BLaER1 treated with 17β-estradiol and CSF1 and Interleukin-3, amounts not matched to agents 10 nM and 100 nM (cell line): Measurements from ENCODE around the gene CEACAM20.
"Not testable (repeated sequence)": the region's sequence is repeated elsewhere in the genome, so short reads cannot be mapped to it uniquely, and the experiment has no call there.

Experiments used
- H3K27ac ChIP-seq, 11 experiments: shearing (Covaris generic); formaldehyde crosslinking; 2 replicates each; pipeline ENCODE4 v1.8.1; 2022
- H3K27me3 ChIP-seq, 11 experiments: shearing (Covaris generic); formaldehyde crosslinking; 2 replicates each; pipeline ENCODE4 v1.8.1; 2022
- H3K36me3 ChIP-seq, 11 experiments: shearing (Covaris generic); formaldehyde crosslinking; 2 replicates each; pipeline ENCODE4 v1.8.1; 2022
- H3K4me1 ChIP-seq, 10 experiments: shearing (Covaris generic); formaldehyde crosslinking; 2 replicates each; pipeline ENCODE4 v1.8.1; 2022
- H3K4me2 ChIP-seq, 11 experiments: shearing (Covaris generic); formaldehyde crosslinking; 2 replicates each; pipeline ENCODE4 v1.8.1; 2022
- H3K4me3 ChIP-seq, 10 experiments: shearing (Covaris generic); formaldehyde crosslinking; 2 replicates each; pipeline ENCODE4 v1.8.1; 2022
- H3K9ac ChIP-seq, 11 experiments: shearing (Covaris generic); formaldehyde crosslinking; 2 replicates each; pipeline ENCODE4 v1.8.1; 2022
- H3K9me3 ChIP-seq, 11 experiments: shearing (Covaris generic); formaldehyde crosslinking; replicated peaks in 1 of 11; 2 replicates each; pipeline ENCODE4 v1.8.1; 2022
- H4K20me1 ChIP-seq, 11 experiments: shearing (Covaris generic); formaldehyde crosslinking; 2 replicates each; pipeline ENCODE4 v1.8.1; 2022
- Cebpa-rat ChIP-seq, 11 experiments: shearing (Covaris generic); IDR thresholded peaks; 2 replicates each; pipeline ENCODE4 v1.8.1; 2022

The CEACAM20 gene

DNA sequence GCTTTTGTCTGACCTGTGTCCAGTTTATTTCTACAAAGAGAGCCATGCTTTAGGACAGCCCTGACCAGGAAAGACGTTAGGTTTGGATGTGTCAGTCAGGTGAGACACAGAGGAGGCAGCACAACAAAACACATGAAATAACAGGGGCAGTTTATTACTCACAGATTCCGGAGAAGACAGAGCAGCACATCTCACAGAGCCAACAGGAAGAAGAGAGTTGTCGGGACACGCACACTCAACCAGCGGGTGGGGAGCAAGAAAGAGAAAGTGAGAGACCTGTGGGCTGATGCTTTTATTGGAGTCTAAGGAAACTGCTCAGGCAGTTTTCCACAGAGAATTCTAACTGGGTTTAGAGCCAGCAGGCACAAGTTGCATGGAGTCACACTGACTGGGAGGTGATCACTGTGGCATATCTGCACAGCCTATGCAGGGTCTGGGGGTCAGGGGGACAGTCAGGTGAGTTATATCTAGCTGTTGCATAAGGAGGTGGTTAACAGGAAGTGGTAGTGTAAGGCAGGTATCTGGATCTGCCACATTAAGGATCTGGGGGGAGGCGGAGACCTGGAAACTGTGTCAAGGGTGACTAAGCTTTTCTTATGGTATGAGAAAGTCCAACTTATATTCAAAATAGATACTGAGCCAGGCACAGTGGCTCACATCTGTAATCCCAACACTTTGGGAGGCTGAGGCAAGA lies 24.1 kb upstream of the CEACAM20 start:
- H3K4me3 ChIP-seq: no peak overlapping the region
- no peak for TF ChIP-seq Cebpa-rat (IDR thresholded peaks at IDR 0.05)

DNA sequence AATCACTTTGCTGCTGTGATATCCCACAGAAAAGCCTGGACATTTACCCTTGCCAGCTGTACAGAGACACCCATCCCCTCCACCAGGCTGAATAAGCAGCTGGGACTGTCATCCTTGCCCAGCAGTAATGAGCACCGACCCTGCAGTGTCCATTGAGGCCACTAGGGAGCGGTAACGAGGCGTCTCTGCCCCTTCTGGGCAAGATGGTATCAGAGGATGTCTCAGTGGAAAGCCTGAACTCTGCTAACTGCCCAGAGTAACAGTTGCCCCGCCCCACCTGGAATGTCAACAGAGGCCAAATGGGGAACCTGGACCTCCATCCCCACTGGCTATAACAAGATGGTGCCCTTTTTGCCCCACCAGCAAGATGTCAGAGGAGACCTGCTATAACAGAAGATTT lies 22.8 kb upstream of the CEACAM20 start:
- no peak overlapping the region for H3K27ac ChIP-seq
- H3K4me3 ChIP-seq: no peak overlapping the region
- no peaks in the 10 kb centered on the region for H4K20me1 ChIP-seq
- H3K4me2 ChIP-seq: no peak overlapping the region
- H3K9ac ChIP-seq: no peak overlapping the region
- no peaks in the 10 kb centered on the region for H3K27me3 ChIP-seq
- peaks cover 0 to 17% (median 3%) of the 10 kb centered on the region in 10 experiments; a peak in 7 of 20 replicates for H3K4me1 ChIP-seq
- no peak for TF ChIP-seq Cebpa-rat (IDR thresholded peaks at IDR 0.05)
- no peaks in the 10 kb centered on the region for H3K36me3 ChIP-seq
- H3K9me3 ChIP-seq: peaks cover 4 to 30% (median 24%) of the 10 kb centered on the region in 11 experiments; a peak in 15 of 22 replicates

More for the DNA sequence above, 24.1 kb upstream of the CEACAM20 start:
- H3K36me3 ChIP-seq: no peaks in the 10 kb centered on the region
- H3K9me3 ChIP-seq: peaks cover 0 to 25% (median 18%) of the 10 kb centered on the region in 11 experiments; a peak in 15 of 22 replicates
- peak overlapping the region in 4 of 11 experiments; percentile 10 to 47 (median 30); a peak in 6 of 22 replicates for H3K4me2 ChIP-seq
- no peak overlapping the region for H3K27ac ChIP-seq
- H3K9ac ChIP-seq: no peak overlapping the region
- peaks cover 0 to 17% (median 3%) of the 10 kb centered on the region in 10 experiments; a peak in 7 of 20 replicates for H3K4me1 ChIP-seq
- no peaks in the 10 kb centered on the region for H3K27me3 ChIP-seq
- H4K20me1 ChIP-seq: no peaks in the 10 kb centered on the region

DNA sequence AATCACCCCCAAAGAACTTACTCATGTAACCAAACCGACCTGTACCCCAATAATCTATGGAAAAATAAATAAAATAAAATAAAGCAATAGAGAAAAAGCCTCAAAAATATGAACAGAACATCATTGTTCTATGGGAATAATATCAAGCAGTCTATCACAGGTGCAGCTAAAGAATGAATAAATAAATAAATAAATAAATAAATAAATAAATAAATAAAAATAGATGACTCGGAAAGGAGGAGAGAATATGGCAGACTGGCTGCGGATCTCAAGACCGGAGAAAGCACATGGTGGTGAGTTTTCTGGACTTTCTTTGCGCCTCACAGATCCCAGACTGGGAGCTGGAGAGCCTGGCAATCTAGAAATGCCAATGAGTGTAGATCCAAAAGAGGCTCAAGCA lies 22.4 kb upstream of the CEACAM20 start:
- no peaks in the 10 kb centered on the region for H4K20me1 ChIP-seq
- peaks cover 5 to 34% (median 24%) of the 10 kb centered on the region in 11 experiments; a peak in 15 of 22 replicates for H3K9me3 ChIP-seq
- no peak overlapping the region for H3K4me3 ChIP-seq
- H3K27me3 ChIP-seq: no peaks in the 10 kb centered on the region
- TF ChIP-seq Cebpa-rat (IDR thresholded peaks at IDR 0.05): no peak
- H3K4me2 ChIP-seq: no peak overlapping the region
- H3K36me3 ChIP-seq: no peaks in the 10 kb centered on the region
- no peak overlapping the region for H3K27ac ChIP-seq
- peaks cover 0 to 17% (median 3%) of the 10 kb centered on the region in 10 experiments; a peak in 7 of 20 replicates for H3K4me1 ChIP-seq
- no peak overlapping the region for H3K9ac ChIP-seq

DNA sequence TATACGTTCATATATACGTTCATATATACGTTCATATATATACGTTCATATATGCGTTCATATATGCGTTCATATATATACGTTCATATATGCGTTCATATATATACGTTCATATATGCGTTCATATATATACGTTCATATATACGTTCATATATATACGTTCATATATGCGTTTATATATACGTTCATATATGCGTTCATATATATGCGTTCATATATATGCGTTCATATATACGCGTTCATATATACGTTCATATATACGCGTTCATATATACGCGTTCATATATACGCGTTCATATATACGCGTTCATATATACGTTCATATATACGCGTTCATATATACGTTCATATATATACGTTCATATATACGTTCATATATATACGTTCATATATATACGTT lies 21.5 kb upstream of the CEACAM20 start:
- not testable (repeated sequence) for H3K9ac ChIP-seq, H3K27ac ChIP-seq, H3K27me3 ChIP-seq, H3K4me2 ChIP-seq, H3K36me3 ChIP-seq, H4K20me1 ChIP-seq, H3K4me3 ChIP-seq
- Histone ChIP-seq H3K9me3 (peaks cover 5 to 35% (median 24%) of the 10 kb centered on the region in 11 experiments; a peak in 15 of 22 replicates), H3K4me1 (peaks cover 0 to 17% (median 3%) of the 10 kb centered on the region in 10 experiments; a peak in 7 of 20 replicates)

DNA sequence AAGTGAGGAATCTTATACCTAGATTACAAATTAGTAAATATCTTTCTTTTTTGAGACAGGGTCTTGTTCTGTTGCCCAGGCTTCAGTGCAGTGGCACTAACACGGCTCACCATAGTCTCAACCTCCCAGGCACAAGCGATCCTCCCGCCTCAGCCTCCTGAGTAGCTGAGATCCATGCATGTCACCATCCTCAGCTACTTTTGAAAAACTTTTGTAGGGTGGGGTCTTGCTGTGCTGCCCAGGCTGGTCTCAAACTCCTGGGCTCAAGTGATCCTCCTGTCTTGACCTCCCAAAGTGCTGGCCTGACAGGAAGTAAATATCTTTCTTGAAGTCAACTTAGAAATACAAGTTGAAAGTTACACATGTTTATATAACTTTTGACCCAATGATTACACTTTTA lies 20.0 kb upstream of the CEACAM20 start:
- Histone ChIP-seq H3K36me3 (no peaks in the 10 kb centered on the region), H3K4me2 (no peak overlapping the region), H3K27me3 (no peaks in the 10 kb centered on the region), H3K4me3 (no peak overlapping the region), H3K9me3 (peaks cover 5 to 36% (median 24%) of the 10 kb centered on the region in 11 experiments; a peak in 15 of 22 replicates), H4K20me1 (no peaks in the 10 kb centered on the region), H3K9ac (no peak overlapping the region), H3K27ac (no peak overlapping the region), H3K4me1 (peaks cover 0 to 11% (median 3%) of the 10 kb centered on the region in 10 experiments; a peak in 7 of 20 replicates)
- TF ChIP-seq Cebpa-rat (IDR thresholded peaks at IDR 0.05): no peak

DNA sequence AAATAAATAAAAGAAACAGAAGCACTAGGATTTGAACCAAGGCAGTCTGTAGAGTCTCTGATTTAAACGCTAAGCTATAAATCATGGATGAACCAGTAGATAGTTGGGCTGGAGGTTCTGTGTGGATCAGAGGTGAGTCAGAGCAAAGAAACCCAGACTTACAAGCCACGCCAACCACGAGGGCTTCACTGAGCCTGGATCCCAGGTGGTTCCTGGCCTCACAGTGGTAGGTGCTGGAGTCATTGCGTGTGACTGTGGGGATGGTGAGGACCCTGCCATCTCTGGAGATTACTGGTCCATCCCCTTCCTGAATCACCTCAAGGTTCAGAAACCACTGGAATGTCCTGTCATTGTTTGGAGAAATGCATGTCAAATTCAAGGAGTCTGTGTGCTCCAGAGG lies 19.3 kb upstream of the CEACAM20 start:
- Histone ChIP-seq H3K27me3 (no peaks in the 10 kb centered on the region), H3K36me3 (no peaks in the 10 kb centered on the region), H4K20me1 (no peaks in the 10 kb centered on the region), H3K9ac (no peak overlapping the region), H3K27ac (no peak overlapping the region), H3K4me3 (no peak overlapping the region), H3K9me3 (peaks cover 5 to 36% (median 24%) of the 10 kb centered on the region in 11 experiments; a peak in 15 of 22 replicates), H3K4me2 (no peak overlapping the region), H3K4me1 (peaks cover 0 to 5% (median 1%) of the 10 kb centered on the region in 10 experiments; a peak in 6 of 20 replicates)
- no peak for TF ChIP-seq Cebpa-rat (IDR thresholded peaks at IDR 0.05)

DNA sequence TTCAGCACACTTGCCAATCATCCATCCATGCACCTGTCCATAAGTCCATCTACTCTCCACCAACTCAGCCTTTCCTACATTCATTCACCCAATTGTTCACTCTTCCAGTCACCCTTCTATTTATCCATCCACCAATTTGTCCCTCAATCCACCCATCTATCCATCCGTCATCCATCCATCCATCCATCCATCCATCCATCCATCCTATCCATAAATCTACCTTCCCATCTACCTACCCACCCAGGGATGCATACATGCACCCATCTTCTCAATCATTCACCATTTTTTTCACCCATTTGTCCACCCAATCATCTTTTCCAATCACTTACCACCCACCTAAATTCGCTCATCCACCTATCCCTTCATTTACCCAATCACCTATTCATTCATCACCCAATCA lies 14.6 kb upstream of the CEACAM20 start:
- peaks cover 0 to 19% (median 7%) of the 10 kb centered on the region in 11 experiments; a peak in 11 of 22 replicates for H3K9me3 ChIP-seq

DNA sequence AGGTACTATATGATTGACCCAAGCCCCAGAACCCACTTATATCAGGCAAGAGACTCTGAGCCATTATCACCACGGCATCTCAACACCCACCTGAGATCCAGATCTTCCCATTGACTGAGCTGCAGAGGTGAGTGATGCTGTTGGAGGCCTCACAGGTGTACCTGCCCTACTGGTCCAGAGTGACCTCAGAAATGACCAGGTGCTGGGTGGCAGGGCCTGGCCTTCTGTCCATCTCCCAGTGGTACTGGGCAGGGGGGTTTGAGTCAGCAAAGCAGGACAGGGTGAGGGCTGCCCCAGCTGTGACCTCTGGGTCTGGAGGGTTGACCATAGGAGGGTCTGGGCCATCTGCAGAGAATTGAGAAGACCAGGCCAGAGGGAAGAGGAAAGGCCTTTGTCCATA lies 13.2 kb upstream of the CEACAM20 start:
- Histone ChIP-seq H3K9ac (no peak overlapping the region), H3K27me3 (no peaks in the 10 kb centered on the region), H3K36me3 (no peaks in the 10 kb centered on the region), H3K4me2 (no peak overlapping the region), H3K27ac (no peak overlapping the region), H3K4me1 (no peaks in the 10 kb centered on the region), H3K9me3 (peaks cover 0 to 9% (median 3%) of the 10 kb centered on the region in 11 experiments; a peak in 9 of 22 replicates), H4K20me1 (no peaks in the 10 kb centered on the region), H3K4me3 (no peak overlapping the region)
- TF ChIP-seq Cebpa-rat (IDR thresholded peaks at IDR 0.05): no peak

More for the DNA sequence above, 14.6 kb upstream of the CEACAM20 start:
- Histone ChIP-seq H3K27me3 (no peaks in the 10 kb centered on the region), H3K4me3 (no peak overlapping the region), H3K9ac (no peak overlapping the region), H3K36me3 (no peaks in the 10 kb centered on the region), H3K4me2 (no peak overlapping the region), H4K20me1 (no peaks in the 10 kb centered on the region), H3K27ac (no peak overlapping the region), H3K4me1 (no peaks in the 10 kb centered on the region)
- TF ChIP-seq Cebpa-rat (IDR thresholded peaks at IDR 0.05): no peak

DNA sequence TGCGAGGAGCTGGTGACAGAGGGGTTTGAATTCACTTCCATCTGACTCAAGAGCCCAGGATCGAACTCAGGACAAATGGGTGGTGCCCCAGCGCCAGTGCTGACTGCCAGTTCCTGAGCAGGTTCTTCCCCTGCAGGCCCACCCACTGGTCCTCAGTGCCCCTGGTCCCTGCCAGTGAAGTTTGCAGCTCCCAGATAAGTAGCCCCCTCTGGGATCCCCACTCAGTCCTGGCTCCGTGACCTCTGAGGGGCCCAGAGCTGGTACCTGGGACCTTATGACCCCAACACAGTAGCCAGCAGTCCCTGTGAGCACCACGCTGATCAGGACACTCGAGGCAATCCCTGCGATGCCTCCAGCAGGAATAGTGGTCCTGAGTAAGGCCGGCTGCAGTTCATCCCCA lies 11.3 kb upstream of the CEACAM20 start:
- H3K27me3 ChIP-seq: no peaks in the 10 kb centered on the region
- no peaks in the 10 kb centered on the region for H4K20me1 ChIP-seq
- TF ChIP-seq Cebpa-rat (IDR thresholded peaks at IDR 0.05): no peak

DNA sequence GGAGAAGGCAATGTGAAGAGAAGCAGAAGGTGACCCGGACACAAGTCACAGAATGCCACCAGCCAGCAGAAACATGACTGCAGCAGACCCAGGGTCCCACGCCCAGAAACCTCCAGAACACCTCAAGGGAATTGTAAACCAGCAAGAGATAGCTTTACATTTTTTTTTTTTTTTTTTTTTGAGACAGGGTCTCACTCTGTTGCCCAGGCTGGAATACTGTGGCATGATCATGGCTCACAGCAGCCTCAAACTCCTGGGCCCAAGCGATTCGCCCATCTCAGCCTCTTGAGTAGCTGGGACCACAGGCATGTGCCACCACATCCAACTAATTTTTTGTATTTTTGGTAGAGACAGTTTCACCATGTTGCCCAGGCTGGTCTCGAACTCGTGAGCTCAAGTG lies 10.5 kb upstream of the CEACAM20 start:
- Histone ChIP-seq H3K9me3 (peaks cover 11 to 30% (median 13%) of the 10 kb centered on the region in 11 experiments), H3K27ac (no peak overlapping the region), H4K20me1 (no peaks in the 10 kb centered on the region), H3K27me3 (no peaks in the 10 kb centered on the region), H3K4me3 (no peak overlapping the region), H3K9ac (no peak overlapping the region), H3K4me2 (no peak overlapping the region), H3K4me1 (no peaks in the 10 kb centered on the region), H3K36me3 (no peaks in the 10 kb centered on the region)
- no peak for TF ChIP-seq Cebpa-rat (IDR thresholded peaks at IDR 0.05)

More for the DNA sequence above, 11.3 kb upstream of the CEACAM20 start:
- Histone ChIP-seq H3K9me3 (peaks cover 4 to 23% (median 6%) of the 10 kb centered on the region in 11 experiments), H3K4me1 (no peaks in the 10 kb centered on the region), H3K9ac (no peak overlapping the region), H3K4me2 (no peak overlapping the region), H3K27ac (no peak overlapping the region), H3K4me3 (no peak overlapping the region), H3K36me3 (no peaks in the 10 kb centered on the region)
